ENCODE results near the gene SMARCD2.
"Not testable (repeated sequence)": the region's sequence is repeated elsewhere in the genome, so short reads cannot be mapped to it uniquely, and the experiment has no call there.

DNA sequence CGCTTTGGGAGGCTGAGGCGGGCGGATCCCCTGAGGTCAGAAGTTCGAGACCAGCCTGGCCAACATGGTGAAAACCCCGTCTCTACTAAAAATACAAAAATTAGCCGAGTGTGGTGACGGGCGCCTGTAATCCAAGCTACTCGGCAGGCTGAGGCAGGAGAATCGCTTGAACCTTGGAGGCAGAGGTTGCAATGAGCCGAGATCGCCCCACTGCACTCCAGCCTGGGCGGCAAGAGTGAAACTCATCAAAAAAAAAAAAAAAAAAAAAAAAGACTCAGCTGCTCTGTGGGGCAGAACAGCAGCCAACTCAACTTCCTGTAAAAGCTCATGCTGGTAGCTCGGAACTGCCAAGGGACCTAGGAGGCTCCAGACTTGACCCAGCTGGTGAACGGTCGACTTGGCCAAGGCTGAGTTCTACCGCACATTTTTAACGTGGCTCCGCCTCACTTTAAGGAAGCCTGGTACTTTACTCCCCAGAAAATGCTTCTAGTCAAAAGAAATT lies 953 bp upstream of the SMARCD2 start:
- not testable (repeated sequence) for TF ChIP-seq RFX5 (IDR thresholded peaks at IDR 0.05; ENCODE audit: low read depth, low read length); ELF1 (CRISPR knock-in tag; IDR thresholded peaks at IDR 0.05); YY1 (IDR thresholded peaks at IDR 0.05; ENCODE audit: insufficient read depth, insufficient replicate concordance, low read depth, low read length)
- TF ChIP-seq, protein P1, sequence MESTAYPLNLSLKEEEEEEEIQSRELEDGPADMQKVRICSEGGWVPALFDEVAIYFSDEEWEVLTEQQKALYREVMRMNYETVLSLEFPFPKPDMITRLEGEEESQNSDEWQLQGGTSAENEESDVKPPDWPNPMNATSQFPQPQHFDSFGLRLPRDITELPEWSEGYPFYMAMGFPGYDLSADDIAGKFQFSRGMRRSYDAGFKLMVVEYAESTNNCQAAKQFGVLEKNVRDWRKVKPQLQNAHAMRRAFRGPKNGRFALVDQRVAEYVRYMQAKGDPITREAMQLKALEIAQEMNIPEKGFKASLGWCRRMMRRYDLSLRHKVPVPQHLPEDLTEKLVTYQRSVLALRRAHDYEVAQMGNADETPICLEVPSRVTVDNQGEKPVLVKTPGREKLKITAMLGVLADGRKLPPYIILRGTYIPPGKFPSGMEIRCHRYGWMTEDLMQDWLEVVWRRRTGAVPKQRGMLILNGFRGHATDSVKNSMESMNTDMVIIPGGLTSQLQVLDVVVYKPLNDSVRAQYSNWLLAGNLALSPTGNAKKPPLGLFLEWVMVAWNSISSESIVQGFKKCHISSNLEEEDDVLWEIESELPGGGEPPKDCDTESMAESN (CRISPR knock-in tag; conservative IDR thresholded peaks at IDR 0.05) = not testable (repeated sequence)
- TF ChIP-seq, protein P2, sequence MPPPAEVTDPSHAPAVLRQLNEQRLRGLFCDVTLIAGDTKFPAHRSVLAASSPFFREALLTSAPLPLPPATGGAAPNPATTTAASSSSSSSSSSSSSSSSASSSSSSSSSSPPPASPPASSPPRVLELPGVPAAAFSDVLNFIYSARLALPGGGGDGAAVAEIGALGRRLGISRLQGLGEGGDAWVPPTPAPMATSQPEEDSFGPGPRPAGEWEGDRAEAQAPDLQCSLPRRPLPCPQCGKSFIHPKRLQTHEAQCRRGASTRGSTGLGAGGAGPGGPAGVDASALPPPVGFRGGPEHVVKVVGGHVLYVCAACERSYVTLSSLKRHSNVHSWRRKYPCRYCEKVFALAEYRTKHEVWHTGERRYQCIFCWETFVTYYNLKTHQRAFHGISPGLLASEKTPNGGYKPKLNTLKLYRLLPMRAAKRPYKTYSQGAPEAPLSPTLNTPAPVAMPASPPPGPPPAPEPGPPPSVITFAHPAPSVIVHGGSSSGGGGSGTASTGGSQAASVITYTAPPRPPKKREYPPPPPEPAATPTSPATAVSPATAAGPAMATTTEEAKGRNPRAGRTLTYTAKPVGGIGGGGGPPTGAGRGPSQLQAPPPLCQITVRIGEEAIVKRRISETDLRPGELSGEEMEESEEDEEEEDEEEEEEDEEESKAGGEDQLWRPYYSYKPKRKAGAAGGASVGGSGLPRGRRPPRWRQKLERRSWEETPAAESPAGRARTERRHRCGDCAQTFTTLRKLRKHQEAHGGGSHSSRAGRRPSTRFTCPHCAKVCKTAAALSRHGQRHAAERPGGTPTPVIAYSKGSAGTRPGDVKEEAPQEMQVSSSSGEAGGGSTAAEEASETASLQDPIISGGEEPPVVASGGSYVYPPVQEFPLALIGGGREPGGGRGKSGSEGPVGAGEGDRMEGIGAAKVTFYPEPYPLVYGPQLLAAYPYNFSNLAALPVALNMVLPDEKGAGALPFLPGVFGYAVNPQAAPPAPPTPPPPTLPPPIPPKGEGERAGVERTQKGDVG (CRISPR knock-in tag; IDR thresholded peaks at IDR 0.05; ENCODE audit: borderline replicate concordance) = not testable (repeated sequence)
- TF ChIP-seq, protein P3, sequence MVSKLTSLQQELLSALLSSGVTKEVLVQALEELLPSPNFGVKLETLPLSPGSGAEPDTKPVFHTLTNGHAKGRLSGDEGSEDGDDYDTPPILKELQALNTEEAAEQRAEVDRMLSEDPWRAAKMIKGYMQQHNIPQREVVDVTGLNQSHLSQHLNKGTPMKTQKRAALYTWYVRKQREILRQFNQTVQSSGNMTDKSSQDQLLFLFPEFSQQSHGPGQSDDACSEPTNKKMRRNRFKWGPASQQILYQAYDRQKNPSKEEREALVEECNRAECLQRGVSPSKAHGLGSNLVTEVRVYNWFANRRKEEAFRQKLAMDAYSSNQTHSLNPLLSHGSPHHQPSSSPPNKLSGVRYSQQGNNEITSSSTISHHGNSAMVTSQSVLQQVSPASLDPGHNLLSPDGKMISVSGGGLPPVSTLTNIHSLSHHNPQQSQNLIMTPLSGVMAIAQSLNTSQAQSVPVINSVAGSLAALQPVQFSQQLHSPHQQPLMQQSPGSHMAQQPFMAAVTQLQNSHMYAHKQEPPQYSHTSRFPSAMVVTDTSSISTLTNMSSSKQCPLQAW (CRISPR knock-in tag; IDR thresholded peaks at IDR 0.05) = not testable (repeated sequence)
